HG02852 (cell line): ENCODE measurements around the gene MFNG.

ENCODE experiments used
- ATAC-seq: cut with Tn5 transposase; IDR thresholded peaks from one replicate; pipeline ENCODE4 v1.9.1; 2021; ENCODE audit warnings: mild to moderate bottlenecking, moderate library complexity; ENCODE audit not compliant: unreplicated experiment

The MFNG gene

GRCh38 chr22:37514526-37515051 is 28.4 kb upstream of the MFNG start:
- no peak for ATAC-seq

- ATAC-seq = no peak
Observed at GRCh38 chr22:37511395-37512104, 25.4 kb upstream of the MFNG start.

- no peak for ATAC-seq
Observed at GRCh38 chr22:37510091-37510490, 23.9 kb upstream of the MFNG start.

GRCh38 chr22:37509059-37509860 is 23.1 kb upstream of the MFNG start:
- no peak for ATAC-seq

GRCh38 chr22:37508431-37508992 is 22.3 kb upstream of the MFNG start:
- no peak for ATAC-seq

- ATAC-seq = no peak
Observed at GRCh38 chr22:37507731-37508130, 21.5 kb upstream of the MFNG start.

- ATAC-seq = no peak
Observed at GRCh38 chr22:37505989-37506388, 19.8 kb upstream of the MFNG start.

- ATAC-seq = no peak
Observed at GRCh38 chr22:37505565-37505964, 19.4 kb upstream of the MFNG start.

- ATAC-seq = no peak
Observed at GRCh38 chr22:37504964-37505363, 18.8 kb upstream of the MFNG start.

GRCh38 chr22:37503850-37504249 is 17.7 kb upstream of the MFNG start:
- ATAC-seq = no peak

GRCh38 chr22:37503183-37503683 is 17.0 kb upstream of the MFNG start:
- no peak for ATAC-seq

GRCh38 chr22:37502342-37503182 is 16.4 kb upstream of the MFNG start:
- ATAC-seq = no peak

GRCh38 chr22:37501610-37502341 is 15.6 kb upstream of the MFNG start:
- no peak for ATAC-seq

- ATAC-seq = no peak
Observed at GRCh38 chr22:37500745-37501609, 14.8 kb upstream of the MFNG start.

GRCh38 chr22:37499789-37500540 is 13.8 kb upstream of the MFNG start:
- ATAC-seq = no peak

- ATAC-seq = no peak
Observed at GRCh38 chr22:37499027-37499707, 13.0 kb upstream of the MFNG start.

GRCh38 chr22:37498289-37498909 is 12.2 kb upstream of the MFNG start:
- ATAC-seq = no peak
